Body of pancreas (tissue), 4 donors: Measurements from ENCODE around the gene SLC12A7.

Experiments used
- POLR2A ChIP-seq, 3 donors: fragments of 450-650 bp; IDR thresholded peaks; one replicate each; pipeline ENCODE4 v1.6.1; 2016; ENCODE audit warnings: antibody characterized with exemption in 3 of 3, mild to moderate bottlenecking in 2 of 3
- TF ChIP-seq, protein P1 (sequence below), 7 experiments: fragments of 450-650 bp in 4 of 7; fragments of 200-600 bp in 3 of 7; sonication (generic) in 3 of 7; IDR thresholded peaks; one replicate each; pipeline ENCODE4 v1.5.1; 2016 to 2019; ENCODE audit warnings: antibody characterized with exemption in 7 of 7

DNA sequence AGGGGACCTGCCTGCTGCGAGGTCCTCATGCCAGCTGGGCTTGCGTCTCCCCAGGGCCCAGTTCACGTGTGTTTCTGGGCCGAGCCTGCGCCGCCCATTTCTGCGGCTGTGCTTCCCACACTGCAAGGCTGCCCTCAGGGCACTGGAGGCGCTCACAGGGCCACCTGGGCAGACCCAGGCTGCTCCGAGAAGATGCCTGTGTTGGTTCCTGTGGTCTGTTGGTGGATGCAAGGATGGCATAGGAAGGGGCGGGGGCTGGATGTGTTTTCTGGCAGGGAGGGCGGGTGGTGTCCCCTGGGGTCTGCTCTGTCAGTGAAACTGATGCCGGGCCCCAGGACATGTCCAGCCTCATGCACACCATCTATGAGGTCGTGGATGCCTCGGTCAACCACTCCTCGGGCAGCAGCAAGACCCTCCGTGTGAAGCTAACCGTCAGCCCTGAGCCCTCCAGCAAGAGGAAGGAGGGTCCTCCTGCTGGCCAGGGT lies 77.4 kb downstream of the SLC12A7 start:
- no peak for TF ChIP-seq POLR2A (IDR thresholded peaks at IDR 0.05)
- TF ChIP-seq, protein P1, sequence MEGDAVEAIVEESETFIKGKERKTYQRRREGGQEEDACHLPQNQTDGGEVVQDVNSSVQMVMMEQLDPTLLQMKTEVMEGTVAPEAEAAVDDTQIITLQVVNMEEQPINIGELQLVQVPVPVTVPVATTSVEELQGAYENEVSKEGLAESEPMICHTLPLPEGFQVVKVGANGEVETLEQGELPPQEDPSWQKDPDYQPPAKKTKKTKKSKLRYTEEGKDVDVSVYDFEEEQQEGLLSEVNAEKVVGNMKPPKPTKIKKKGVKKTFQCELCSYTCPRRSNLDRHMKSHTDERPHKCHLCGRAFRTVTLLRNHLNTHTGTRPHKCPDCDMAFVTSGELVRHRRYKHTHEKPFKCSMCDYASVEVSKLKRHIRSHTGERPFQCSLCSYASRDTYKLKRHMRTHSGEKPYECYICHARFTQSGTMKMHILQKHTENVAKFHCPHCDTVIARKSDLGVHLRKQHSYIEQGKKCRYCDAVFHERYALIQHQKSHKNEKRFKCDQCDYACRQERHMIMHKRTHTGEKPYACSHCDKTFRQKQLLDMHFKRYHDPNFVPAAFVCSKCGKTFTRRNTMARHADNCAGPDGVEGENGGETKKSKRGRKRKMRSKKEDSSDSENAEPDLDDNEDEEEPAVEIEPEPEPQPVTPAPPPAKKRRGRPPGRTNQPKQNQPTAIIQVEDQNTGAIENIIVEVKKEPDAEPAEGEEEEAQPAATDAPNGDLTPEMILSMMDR (IDR thresholded peaks at IDR 0.05) = no peak
